OCI-LY7 (cell line): ENCODE results near the gene TMEM143. TPM values are rescaled to one million over a fixed set of nuclear protein-coding genes. Genes with fewer than 3 reads are reported as not detected.

ENCODE experiments used
- BruUV-seq: library from RNA; stranded (reverse); fragments of 400-500 nt; replicated peaks from 2 replicates; lab custom pipeline; 2021; lab: Mats Ljungman, UMichigan
- CTCF ChIA-PET: fragments of 300-600 bp; sonication (Branson Sonifier 250); formaldehyde crosslinking; loops from one replicate; lab custom pipeline; 2022; ENCODE audit warnings: antibody characterized with exemption; ENCODE audit not compliant: unreplicated experiment; lab: Charles Lee
- POLR2A ChIA-PET: fragments of 300-600 bp; sonication (Branson Sonifier 250); formaldehyde crosslinking; loops from one replicate; lab custom pipeline; 2022; ENCODE audit warnings: antibody characterized with exemption; lab: Charles Lee
- DNase-seq: peaks from one replicate; pipeline ENCODE4 v3.0.0-alpha.2; 2015; ENCODE audit warnings: low spot score
- H2AFZ ChIP-seq: fragments of 200-600 bp; sonication (generic), shearing (Covaris generic); 2 replicates; pipeline ENCODE4 v1.6.1; 2014; ENCODE audit warnings: mild to moderate bottlenecking, antibody characterized with exemption, low read length, moderate library complexity
- H3K27ac ChIP-seq: fragments of 200-600 bp; sonication (generic); 2 replicates; pipeline ENCODE4 v1.5.1; 2014; ENCODE audit warnings: mixed run types, low read depth, mild to moderate bottlenecking, moderate library complexity, low read length, inconsistent platforms; ENCODE audit not compliant: poor library complexity, severe bottlenecking
- H3K36me3 ChIP-seq: fragments of 200-600 bp; sonication (generic); 2 replicates; pipeline ENCODE4 v1.6.1; 2014; ENCODE audit warnings: mild to moderate bottlenecking, antibody characterized with exemption, low read length, moderate library complexity, mixed read lengths; ENCODE audit not compliant: insufficient read depth
- H3K4me1 ChIP-seq: fragments of 200-600 bp; sonication (generic); 2 replicates; pipeline ENCODE4 v1.5.1; 2014; ENCODE audit warnings: mild to moderate bottlenecking, low read length; ENCODE audit not compliant: insufficient read depth, poor library complexity, severe bottlenecking
- H3K4me2 ChIP-seq: fragments of 200-600 bp; sonication (generic); 2 replicates; pipeline ENCODE4 v1.6.1; 2014; ENCODE audit warnings: mild to moderate bottlenecking, low read length
- H3K4me3 ChIP-seq: fragments of 200-600 bp; sonication (generic); 2 replicates; pipeline ENCODE4 v1.5.1; 2014; ENCODE audit warnings: mild to moderate bottlenecking, low read depth, low read length; ENCODE audit not compliant: poor library complexity, severe bottlenecking
- H3K79me2 ChIP-seq: fragments of 200-600 bp; sonication (generic); 2 replicates; pipeline ENCODE4 v1.6.1; 2016; ENCODE audit warnings: low read depth, mild to moderate bottlenecking, low read length, moderate library complexity, mixed read lengths; ENCODE audit not compliant: insufficient read depth
- H3K9me2 ChIP-seq: fragments of 200-600 bp; sonication (generic); 2 replicates; pipeline ENCODE4 v1.6.1; 2016; ENCODE audit warnings: mild to moderate bottlenecking, low read length, mixed read lengths; ENCODE audit not compliant: insufficient read depth
- H3K9me3 ChIP-seq: fragments of 200-600 bp; sonication (generic); 2 replicates; pipeline ENCODE4 v1.6.1; 2014; ENCODE audit warnings: mild to moderate bottlenecking, mixed run types, low read length, mixed read lengths
- H4K20me1 ChIP-seq: fragments of 200-600 bp; sonication (generic); 2 replicates; pipeline ENCODE4 v1.6.1; 2014; ENCODE audit warnings: mild to moderate bottlenecking, antibody characterized with exemption, low read length, moderate library complexity, mixed read lengths; ENCODE audit not compliant: insufficient read depth
- CTCF ChIP-seq: fragments of 200-600 bp; sonication (generic); conservative IDR thresholded peaks from 2 replicates; pipeline ENCODE4 v1.5.1; 2014; ENCODE audit warnings: mild to moderate bottlenecking, antibody characterized with exemption, low read length, moderate library complexity, mixed read lengths
- EZH2phosphoT487 ChIP-seq: fragments of 200-600 bp; sonication (generic); IDR thresholded peaks from 2 replicates; pipeline ENCODE4 v1.6.1; 2018; ENCODE audit warnings: low read depth, borderline replicate concordance, mild to moderate bottlenecking, mixed run types, antibody characterized with exemption, low read length, moderate library complexity, mixed read lengths
- intact Hi-C: fragments of 100-400 bp; cut with micrococcal nuclease; formaldehyde crosslinking; loops from one replicate; pipeline ENCODE4 v1.10.0; 2022; ENCODE audit not compliant: unreplicated experiment
- total RNA-seq, 2 experiments: library from RNA; depleted of rRNA in 1 of 2; stranded (reverse); fragments of >200 nt in 1 of 2; shearing (Covaris generic) in 1 of 2; gene quantifications; 2 replicates each; pipeline ENCODE4 v1.2.3, GENCODE V29; 2014 to 2022

The TMEM143 gene
- total RNA-seq, 2 experiments from 2014 or later, result 31.1 to 31.4 TPM

- ChIA-PET CTCF (no interaction called here), POLR2A (no interaction called here)
- Histone ChIP-seq H3K4me3 (no peak overlapping the region), H3K4me1 (no peaks in the 10 kb centered on the region), H3K4me2 (no peak overlapping the region), H3K9me3 (0 out of 2 replicates have a peak, but pooled peaks cover 6% of the 10 kb centered on the region), H2AFZ (no peak overlapping the region), H4K20me1 (no peaks in the 10 kb centered on the region), H3K79me2 (no peaks in the 10 kb centered on the region), H3K36me3 (no peaks in the 10 kb centered on the region), H3K9me2 (no peaks in the 10 kb centered on the region), H3K27ac (no peak overlapping the region)
- TF ChIP-seq EZH2phosphoT487 (no peak), CTCF (no peak)
- intact Hi-C loops, result no loop called here
- no peak for DNase-seq
- BruUV-seq, result no TSS peak
Measured at GRCh38 chr19:48283908-48284307, 79.8 kb downstream of the TMEM143 start.

Other genes starting within 250 kb of the TMEM143 start
- gene LIG1, start 193.6 kb downstream of the TMEM143 start, total RNA-seq (2014; rRNA removed; shearing (Covaris generic)), result 279 and 291 TPM in 2 replicates
- 172 and 219 TPM in 2 replicates for gene LIG1, start 193.6 kb downstream of the TMEM143 start, total RNA-seq (2022)
- gene ZSWIM9, start 193.3 kb downstream of the TMEM143 start, total RNA-seq (2014; rRNA removed; shearing (Covaris generic)), result 3.2 and 4.5 TPM in 2 replicates
- gene ZSWIM9, start 193.3 kb downstream of the TMEM143 start, total RNA-seq (2022), result 10.5 and 12.0 TPM in 2 replicates
- 51.0 and 52.5 TPM in 2 replicates for gene CARD8, start 108.0 kb downstream of the TMEM143 start, total RNA-seq (2014; rRNA removed; shearing (Covaris generic))
- gene CARD8, start 108.0 kb downstream of the TMEM143 start, total RNA-seq (2022), result 56.1 and 82.9 TPM in 2 replicates
- gene ZNF114, start 93.9 kb downstream of the TMEM143 start, total RNA-seq (2014; rRNA removed; shearing (Covaris generic)), result not detected in 2 replicates
- not detected in 2 replicates for gene ZNF114, start 93.9 kb downstream of the TMEM143 start, total RNA-seq (2022)
- 14.5 and 33.8 TPM in 2 replicates for gene EMP3, start 38.4 kb downstream of the TMEM143 start, total RNA-seq (2014; rRNA removed; shearing (Covaris generic))
- gene EMP3, start 38.4 kb downstream of the TMEM143 start, total RNA-seq (2022), result 21.1 and 23.1 TPM in 2 replicates
- 0.38 and 0.51 TPM in 2 replicates for gene SYNGR4, start 427 bp upstream of the TMEM143 start, total RNA-seq (2014; rRNA removed; shearing (Covaris generic))
- gene SYNGR4, start 427 bp upstream of the TMEM143 start, total RNA-seq (2022), result 1.0 and 1.2 TPM in 2 replicates
- gene KDELR1, start 27.6 kb upstream of the TMEM143 start, total RNA-seq (2014; rRNA removed; shearing (Covaris generic)), result 26.2 and 38.8 TPM in 2 replicates
- 63.8 and 74.0 TPM in 2 replicates for gene KDELR1, start 27.6 kb upstream of the TMEM143 start, total RNA-seq (2022)
- not detected in 2 replicates for gene GRIN2D, start 29.7 kb upstream of the TMEM143 start, total RNA-seq (2014; rRNA removed; shearing (Covaris generic))
- 0.06 and 0.11 TPM in 2 replicates for gene GRIN2D, start 29.7 kb upstream of the TMEM143 start, total RNA-seq (2022)
- gene GRWD1, start 82.0 kb upstream of the TMEM143 start, total RNA-seq (2014; rRNA removed; shearing (Covaris generic)), result 34.4 and 35.8 TPM in 2 replicates
- gene GRWD1, start 82.0 kb upstream of the TMEM143 start, total RNA-seq (2022), result 26.3 and 32.1 TPM in 2 replicates
- 0.57 and 0.85 TPM in 2 replicates for gene KCNJ14, start 91.6 kb upstream of the TMEM143 start, total RNA-seq (2014; rRNA removed; shearing (Covaris generic))
- gene KCNJ14, start 91.6 kb upstream of the TMEM143 start, total RNA-seq (2022), result 2.5 and 2.6 TPM in 2 replicates
- gene CYTH2, start 105.4 kb upstream of the TMEM143 start, total RNA-seq (2014; rRNA removed; shearing (Covaris generic)), result 44.0 and 46.6 TPM in 2 replicates
- 53.2 and 74.8 TPM in 2 replicates for gene CYTH2, start 105.4 kb upstream of the TMEM143 start, total RNA-seq (2022)
- gene LMTK3, start 147.9 kb upstream of the TMEM143 start, total RNA-seq (2014; rRNA removed; shearing (Covaris generic)), result 1.3 and 2.3 TPM in 2 replicates
- 9.7 and 11.5 TPM in 2 replicates for gene LMTK3, start 147.9 kb upstream of the TMEM143 start, total RNA-seq (2022)
- gene SULT2B1, start 188.2 kb upstream of the TMEM143 start, total RNA-seq (2014; rRNA removed; shearing (Covaris generic)), result not detected in 2 replicates
- not detected in 2 replicates for gene SULT2B1, start 188.2 kb upstream of the TMEM143 start, total RNA-seq (2022)
- not detected in 2 replicates for gene SPACA4, start 242.8 kb upstream of the TMEM143 start, total RNA-seq (2014; rRNA removed; shearing (Covaris generic))
- not detected in 2 replicates for gene SPACA4, start 242.8 kb upstream of the TMEM143 start, total RNA-seq (2022)